ENCODE measurements around the gene NMUR2.

Gene NMUR2

GRCh38 chr5:152376886-152377285, 28.2 kb downstream of the NMUR2 start:
- no peak overlapping the region for H3K4me3 ChIP-seq (ENCODE audit: low read length)
- DNase-seq (ENCODE audit: low read depth, low spot score): no peak

GRCh38 chr5:152374711-152375275, 30.3 kb downstream of the NMUR2 start:
- no peak for DNase-seq (ENCODE audit: low read depth, low spot score)

GRCh38 chr5:152372875-152373274, 32.2 kb downstream of the NMUR2 start:
- DNase-seq (ENCODE audit: low read depth, low spot score): no peak
- H3K4me3 ChIP-seq (ENCODE audit: low read length): no peak overlapping the region

More at GRCh38 chr5:152374711-152375275, 30.3 kb downstream of the NMUR2 start:
- no peak overlapping the region for H3K4me3 ChIP-seq (ENCODE audit: low read length)

- no peak overlapping the region for H3K4me3 ChIP-seq (ENCODE audit: low read length)
- no peak for DNase-seq (ENCODE audit: low read depth, low spot score)
Measured at GRCh38 chr5:152369298-152369697, 35.8 kb downstream of the NMUR2 start.

- no peak for DNase-seq (ENCODE audit: low read depth, low spot score)
- H3K4me3 ChIP-seq (ENCODE audit: low read length): no peak overlapping the region
Measured at GRCh38 chr5:152367554-152367953, 37.5 kb downstream of the NMUR2 start.

- no peak overlapping the region for H3K4me3 ChIP-seq (ENCODE audit: low read length)
Measured at GRCh38 chr5:152366716-152367115, 38.4 kb downstream of the NMUR2 start.

GRCh38 chr5:152364899-152365298, 40.2 kb downstream of the NMUR2 start:
- DNase-seq (ENCODE audit: low read depth, low spot score): no peak
- no peak overlapping the region for H3K4me3 ChIP-seq (ENCODE audit: low read length)

More at GRCh38 chr5:152366716-152367115, 38.4 kb downstream of the NMUR2 start:
- DNase-seq (ENCODE audit: low read depth, low spot score): no peak

- no peak for DNase-seq (ENCODE audit: low read depth, low spot score)
- no peak overlapping the region for H3K4me3 ChIP-seq (ENCODE audit: low read length)
Measured at GRCh38 chr5:152364172-152364571, 40.9 kb downstream of the NMUR2 start.

- no peak for DNase-seq (ENCODE audit: low read depth, low spot score)
Measured at GRCh38 chr5:152358861-152359568, 46.1 kb downstream of the NMUR2 start.

GRCh38 chr5:152356506-152356905, 48.6 kb downstream of the NMUR2 start:
- no peak overlapping the region for H3K4me3 ChIP-seq (ENCODE audit: low read length)
- DNase-seq (ENCODE audit: low read depth, low spot score): no peak

More at GRCh38 chr5:152358861-152359568, 46.1 kb downstream of the NMUR2 start:
- H3K4me3 ChIP-seq (ENCODE audit: low read length): no peak overlapping the region

- DNase-seq (ENCODE audit: low read depth, low spot score): no peak
- H3K4me3 ChIP-seq (ENCODE audit: low read length): no peak overlapping the region
Measured at GRCh38 chr5:152355061-152355460, 50.0 kb downstream of the NMUR2 start.

- DNase-seq (ENCODE audit: low read depth, low spot score): no peak
- H3K4me3 ChIP-seq (ENCODE audit: low read length): no peak overlapping the region
Measured at GRCh38 chr5:152353001-152353400, 52.1 kb downstream of the NMUR2 start.

GRCh38 chr5:152349683-152350526, 55.2 kb downstream of the NMUR2 start:
- peak; percentile 28 for DNase-seq (ENCODE audit: low read depth, low spot score)
- H3K4me3 ChIP-seq (ENCODE audit: low read length): no peak overlapping the region
